Trophoblast cell (in vitro differentiated cells and primary cell): ENCODE data around the gene HS6ST1.

Experiments used
- DNase-seq, 2 donors: peaks; one replicate each; pipeline ENCODE4 v3.0.0-alpha.2; 2016
- H2AFZ ChIP-seq: 2 replicates; pipeline ENCODE4 v1.6.1; 2013; ENCODE audit warnings: low read length, moderate library complexity, mild to moderate bottlenecking; ENCODE audit not compliant: insufficient read depth, poor library complexity
- H2AK5ac ChIP-seq: 2 replicates; pipeline ENCODE4 v1.6.1; 2013; ENCODE audit warnings: mild to moderate bottlenecking, low read length
- H2BK120ac ChIP-seq: 2 replicates; pipeline ENCODE4 v1.6.1; 2013; ENCODE audit warnings: low read length, mild to moderate bottlenecking, moderate library complexity; ENCODE audit not compliant: insufficient read depth, poor library complexity
- H2BK12ac ChIP-seq: 2 replicates; pipeline ENCODE4 v1.6.1; 2013; ENCODE audit warnings: mild to moderate bottlenecking, low read length, moderate library complexity
- H2BK5ac ChIP-seq: 2 replicates; pipeline ENCODE4 v1.6.1; 2013; ENCODE audit warnings: low read length, low read depth, moderate library complexity, mild to moderate bottlenecking; ENCODE audit not compliant: poor library complexity
- H3K14ac ChIP-seq: 2 replicates; pipeline ENCODE4 v1.6.1; 2013; ENCODE audit warnings: mild to moderate bottlenecking, low read length
- H3K18ac ChIP-seq: 2 replicates; pipeline ENCODE4 v1.6.1; 2013; ENCODE audit warnings: mild to moderate bottlenecking, low read length
- H3K23ac ChIP-seq: 2 replicates; pipeline ENCODE4 v1.6.1; 2013; ENCODE audit warnings: low read length
- H3K27ac ChIP-seq: 2 replicates; pipeline ENCODE4 v1.5.1; 2013; ENCODE audit warnings: low read depth, mild to moderate bottlenecking, inconsistent platforms, low read length, moderate library complexity
- H3K27me3 ChIP-seq: 2 replicates; pipeline ENCODE4 v1.6.1; 2013; ENCODE audit warnings: inconsistent platforms, mild to moderate bottlenecking, low read length, moderate library complexity; ENCODE audit not compliant: insufficient read depth
- H3K36me3 ChIP-seq, 2 experiments: 1 replicate in 1 of 2; 2 replicates in 1 of 2; pipeline ENCODE4 v1.6.1; 2013; ENCODE audit warnings: low read length in 2 of 2, mild to moderate bottlenecking in 2 of 2, moderate library complexity in 1 of 2; ENCODE audit not compliant: insufficient read depth in 2 of 2, control insufficient read depth in 1 of 2
- H3K4ac ChIP-seq: 2 replicates; pipeline ENCODE4 v1.6.1; 2013; ENCODE audit warnings: low read depth, mild to moderate bottlenecking, low read length, moderate library complexity
- H3K4me1 ChIP-seq, 2 experiments: 1 replicate in 1 of 2; 2 replicates in 1 of 2; pipeline ENCODE4 v1.6.1; 2013; ENCODE audit warnings: low read length in 2 of 2, mild to moderate bottlenecking in 2 of 2, moderate library complexity in 1 of 2; ENCODE audit not compliant: insufficient read depth in 2 of 2, control insufficient read depth in 1 of 2
- H3K4me2 ChIP-seq: 2 replicates; pipeline ENCODE4 v1.6.1; 2013; ENCODE audit warnings: inconsistent platforms, mild to moderate bottlenecking, low read length, moderate library complexity
- H3K4me3 ChIP-seq: 2 replicates; pipeline ENCODE4 v1.5.1; 2013; ENCODE audit warnings: mild to moderate bottlenecking, low read depth, low read length, inconsistent platforms
- H3K79me1 ChIP-seq: one replicate; pipeline ENCODE4 v1.6.1; 2013; ENCODE audit warnings: low read length
- H3K79me2 ChIP-seq: 2 replicates; pipeline ENCODE4 v1.6.1; 2013; ENCODE audit warnings: low read length, mild to moderate bottlenecking; ENCODE audit not compliant: control insufficient read depth, insufficient read depth, poor library complexity
- H3K9ac ChIP-seq: 2 replicates; pipeline ENCODE4 v1.6.1; 2013; ENCODE audit warnings: mild to moderate bottlenecking, low read length
- H3K9me3 ChIP-seq: 2 replicates; pipeline ENCODE4 v1.6.1; 2013; ENCODE audit warnings: low read depth, mild to moderate bottlenecking, control low read depth, inconsistent platforms, low read length; ENCODE audit not compliant: insufficient read depth
- H4K12ac ChIP-seq: 2 replicates; pipeline ENCODE4 v1.6.1; 2013; ENCODE audit warnings: low read depth, mild to moderate bottlenecking, low read length, moderate library complexity
- H4K8ac ChIP-seq: 2 replicates; pipeline ENCODE4 v1.6.1; 2013; ENCODE audit warnings: low read depth, mild to moderate bottlenecking, low read length, moderate library complexity
- H4K91ac ChIP-seq: one replicate; pipeline ENCODE4 v1.6.1; 2013; ENCODE audit warnings: low read depth, mild to moderate bottlenecking, low read length, moderate library complexity
- WGBS: extraction: QIAGEN DNeasy Blood & Tissue Kit; methylation state at CpG from one replicate; pipeline ENCODE4 v1.1.7; 2013; ENCODE audit warnings: missing lambda C conversion rate; ENCODE audit not compliant: insufficient read length, insufficient coverage; ENCODE audit errors: extremely low coverage; 5-methylcytosine and 5-hydroxymethylcytosine counted together

The HS6ST1 gene

DNA sequence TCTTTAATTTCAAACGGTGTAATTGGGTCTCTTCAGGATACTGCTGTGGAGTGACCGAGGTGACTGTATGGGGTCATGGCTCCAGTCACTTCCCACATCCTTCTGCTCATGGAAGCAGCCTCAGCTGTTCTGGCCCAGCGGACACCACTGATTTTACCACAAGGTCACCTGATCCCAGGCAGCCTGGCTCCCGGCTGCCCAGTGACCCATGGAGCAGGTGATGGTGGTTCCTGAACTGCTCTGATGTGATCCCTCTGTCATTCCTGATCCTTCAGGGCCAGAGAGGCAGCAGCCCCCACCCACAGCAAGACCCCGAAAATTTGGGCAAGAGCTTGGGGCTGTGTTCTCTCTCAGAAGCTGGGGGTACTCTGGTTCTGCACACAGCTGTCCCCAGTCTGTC, 35.5 kb upstream of the HS6ST1 start:
- Histone ChIP-seq H2BK120ac (no peak overlapping the region), H2BK5ac (no peak overlapping the region), H3K9ac (no peak overlapping the region), H3K9me3 (peaks cover 2% of the 10 kb centered on the region), H2BK12ac (no peak overlapping the region), H2AFZ (no peak overlapping the region), H3K27ac (no peak overlapping the region), H3K4me2 (no peak overlapping the region), H4K12ac (no peak overlapping the region), H2AK5ac (no peak overlapping the region), H3K4ac (no peak overlapping the region), H3K18ac (no peak overlapping the region), H3K36me3 (no peaks in the 10 kb centered on the region), H4K8ac (no peak overlapping the region), H3K4me1 (no peaks in the 10 kb centered on the region), H3K27me3 (no peaks in the 10 kb centered on the region), H3K14ac (no peak overlapping the region), H3K79me1 (peaks cover 3% of the 10 kb centered on the region), H3K4me3 (no peak overlapping the region), H3K23ac (no peak overlapping the region), H3K79me2 (no peaks in the 10 kb centered on the region), H4K91ac (no peak overlapping the region)
- no peak for DNase-seq
- no CpG with 5 or more reads among the region's 5 CpGs for WGBS

DNA sequence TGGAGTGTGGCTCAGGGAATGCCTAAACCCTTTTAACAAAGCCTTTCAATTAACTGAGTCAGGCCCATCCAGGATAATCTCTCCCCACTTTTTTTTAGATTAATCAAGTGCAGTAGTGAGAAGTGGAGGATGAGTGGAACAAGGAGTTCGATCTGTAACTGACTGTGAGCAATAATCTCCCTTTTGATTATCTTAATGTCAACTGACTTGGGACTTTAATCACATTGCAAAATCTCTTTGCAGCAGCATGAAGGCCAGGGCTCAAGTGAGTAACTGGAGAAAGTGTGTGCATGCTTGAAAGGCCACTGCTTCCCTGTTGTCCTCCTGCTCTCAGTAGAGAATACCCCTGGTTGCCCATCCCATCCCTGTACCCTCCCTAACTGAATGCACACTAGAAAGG, 32.1 kb upstream of the HS6ST1 start:
- Histone ChIP-seq H4K12ac (no peak overlapping the region), H3K27me3 (no peaks in the 10 kb centered on the region), H3K27ac (no peak overlapping the region), H3K4me3 (no peak overlapping the region), H3K4me1 (no peaks in the 10 kb centered on the region), H2AFZ (no peak overlapping the region), H4K8ac (no peak overlapping the region), H3K9ac (no peak overlapping the region), H3K79me2 (no peaks in the 10 kb centered on the region), H3K4me2 (no peak overlapping the region), H3K4ac (no peak overlapping the region), H3K79me1 (no peaks in the 10 kb centered on the region), H3K9me3 (peaks cover 2% of the 10 kb centered on the region), H3K14ac (no peak overlapping the region), H2AK5ac (no peak overlapping the region), H4K91ac (no peak overlapping the region), H3K23ac (no peak overlapping the region), H2BK12ac (no peak overlapping the region), H2BK120ac (no peak overlapping the region), H3K36me3 (no peaks in the 10 kb centered on the region), H3K18ac (no peak overlapping the region), H2BK5ac (no peak overlapping the region)
- no peak for DNase-seq
- no CpG with 5 or more reads among the region's 1 CpG for WGBS

GRCh38 chr2:128348701-128349100, 30.0 kb upstream of the HS6ST1 start:
- no peak overlapping the region for H2AFZ ChIP-seq
- H4K8ac ChIP-seq, result no peak overlapping the region
- no peak overlapping the region for H2BK12ac ChIP-seq
- no peak overlapping the region for H3K14ac ChIP-seq
- H3K36me3 ChIP-seq, result no peaks in the 10 kb centered on the region
- no CpG with 5 or more reads among the region's 5 CpGs for WGBS
- H3K18ac ChIP-seq, result no peak overlapping the region
- no peak overlapping the region for H4K12ac ChIP-seq
- no peaks in the 10 kb centered on the region for H3K4me1 ChIP-seq
- no peak overlapping the region for H3K4ac ChIP-seq
- H4K91ac ChIP-seq, result no peak overlapping the region
- H2AK5ac ChIP-seq, result no peak overlapping the region
- no peak overlapping the region for H3K27ac ChIP-seq
- H3K4me3 ChIP-seq, result no peak overlapping the region
- no peak for DNase-seq
- no peak overlapping the region for H3K4me2 ChIP-seq
- H2BK120ac ChIP-seq, result no peak overlapping the region
- H2BK5ac ChIP-seq, result no peak overlapping the region
- H3K27me3 ChIP-seq, result no peaks in the 10 kb centered on the region
- no peaks in the 10 kb centered on the region for H3K79me1 ChIP-seq
- H3K23ac ChIP-seq, result no peak overlapping the region
- no peak overlapping the region for H3K9ac ChIP-seq
- no peaks in the 10 kb centered on the region for H3K79me2 ChIP-seq
- peaks cover 2% of the 10 kb centered on the region for H3K9me3 ChIP-seq

DNA sequence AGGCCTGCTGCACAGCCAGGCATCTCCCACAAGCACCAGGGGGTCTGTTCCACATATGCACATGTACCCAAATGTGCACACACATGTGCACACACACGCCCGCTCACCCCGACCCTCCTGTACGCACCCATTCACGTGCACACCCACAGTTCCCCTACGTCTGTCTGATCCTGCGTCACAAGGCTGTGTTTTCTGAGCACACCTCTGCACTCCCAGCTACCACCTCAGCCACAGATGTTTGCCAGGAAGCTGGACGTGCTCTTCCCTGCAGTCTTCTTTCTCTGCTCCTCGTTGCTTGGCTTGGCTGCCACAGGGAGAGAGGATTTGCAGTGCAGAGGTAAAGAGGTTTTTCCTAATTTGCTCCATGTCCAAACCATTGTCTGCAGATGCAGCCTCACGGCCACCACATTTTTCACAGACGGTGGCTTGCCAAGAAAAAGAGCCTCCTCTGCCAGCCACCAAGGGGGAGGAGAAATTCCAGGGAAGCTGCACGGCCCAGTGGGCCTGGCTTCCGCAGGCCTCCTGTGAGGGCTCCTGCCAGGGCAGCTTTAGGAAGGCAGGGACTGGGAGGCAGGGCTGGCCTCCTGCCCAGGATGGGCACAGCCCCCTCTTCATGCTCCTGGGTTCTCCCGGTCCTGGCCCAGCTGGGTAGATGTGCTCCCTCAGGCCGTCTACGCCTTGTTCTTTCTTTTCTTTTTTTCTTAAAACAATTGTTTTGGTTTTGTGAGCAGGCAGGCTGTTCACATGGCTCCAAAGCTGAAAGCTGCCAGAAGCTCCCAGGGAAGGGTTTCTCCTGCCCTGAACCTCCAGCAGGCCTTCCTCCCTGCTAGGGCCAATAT, 29.3 kb upstream of the HS6ST1 start:
- Histone ChIP-seq H3K14ac (no peak overlapping the region), H2AK5ac (no peak overlapping the region), H2AFZ (no peak overlapping the region), H4K8ac (no peak overlapping the region), H3K79me2 (no peaks in the 10 kb centered on the region), H2BK12ac (no peak overlapping the region), H3K23ac (no peak overlapping the region), H3K27ac (no peak overlapping the region), H3K4me3 (no peak overlapping the region), H3K4me1 (no peaks in the 10 kb centered on the region), H3K9ac (no peak overlapping the region), H3K27me3 (no peaks in the 10 kb centered on the region), H4K91ac (no peak overlapping the region), H3K79me1 (no peaks in the 10 kb centered on the region), H3K36me3 (no peaks in the 10 kb centered on the region), H4K12ac (no peak overlapping the region), H3K9me3 (peaks cover 2% of the 10 kb centered on the region), H2BK120ac (no peak overlapping the region), H3K18ac (no peak overlapping the region), H3K4me2 (no peak overlapping the region), H2BK5ac (no peak overlapping the region), H3K4ac (no peak overlapping the region)
- DNase-seq, result no peak
- no CpG with 5 or more reads among the region's 16 CpGs for WGBS
